ENCODE results near the gene CTAGE9.

DNA sequence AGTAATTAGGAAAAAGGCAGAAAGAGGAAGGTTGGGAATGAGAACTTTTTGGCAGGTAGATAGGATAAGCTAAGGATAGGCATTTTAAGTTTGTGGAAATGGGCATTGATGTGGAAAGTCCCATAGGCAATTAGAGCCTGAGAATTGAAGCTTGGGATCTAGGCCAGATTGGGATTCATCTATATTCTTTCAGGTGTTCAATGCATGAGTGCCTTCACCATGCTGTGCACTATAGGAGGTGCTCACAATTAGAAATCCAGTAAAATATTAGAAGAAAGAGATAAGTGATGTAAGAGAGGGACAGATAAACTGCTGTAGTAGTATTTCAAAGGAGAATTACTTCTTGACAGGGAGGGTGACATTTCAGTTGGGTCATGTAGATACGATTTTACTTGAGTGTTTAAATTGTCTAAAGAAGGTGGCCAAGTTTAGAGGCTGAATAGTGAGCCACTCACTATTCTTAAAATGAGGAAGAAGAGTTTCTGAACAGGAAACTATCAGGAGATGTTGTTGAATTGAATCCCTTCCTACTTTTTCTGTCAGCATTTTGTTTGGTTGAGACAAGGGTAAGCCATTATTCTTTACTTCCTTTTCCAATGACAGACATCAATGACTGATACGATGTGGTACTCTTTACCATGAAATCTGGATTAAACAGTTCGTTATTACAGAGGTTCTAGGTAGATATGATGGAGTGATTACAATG is 31.0 kb upstream of the CTAGE9 start:
- TF ChIP-seq, protein P1, sequence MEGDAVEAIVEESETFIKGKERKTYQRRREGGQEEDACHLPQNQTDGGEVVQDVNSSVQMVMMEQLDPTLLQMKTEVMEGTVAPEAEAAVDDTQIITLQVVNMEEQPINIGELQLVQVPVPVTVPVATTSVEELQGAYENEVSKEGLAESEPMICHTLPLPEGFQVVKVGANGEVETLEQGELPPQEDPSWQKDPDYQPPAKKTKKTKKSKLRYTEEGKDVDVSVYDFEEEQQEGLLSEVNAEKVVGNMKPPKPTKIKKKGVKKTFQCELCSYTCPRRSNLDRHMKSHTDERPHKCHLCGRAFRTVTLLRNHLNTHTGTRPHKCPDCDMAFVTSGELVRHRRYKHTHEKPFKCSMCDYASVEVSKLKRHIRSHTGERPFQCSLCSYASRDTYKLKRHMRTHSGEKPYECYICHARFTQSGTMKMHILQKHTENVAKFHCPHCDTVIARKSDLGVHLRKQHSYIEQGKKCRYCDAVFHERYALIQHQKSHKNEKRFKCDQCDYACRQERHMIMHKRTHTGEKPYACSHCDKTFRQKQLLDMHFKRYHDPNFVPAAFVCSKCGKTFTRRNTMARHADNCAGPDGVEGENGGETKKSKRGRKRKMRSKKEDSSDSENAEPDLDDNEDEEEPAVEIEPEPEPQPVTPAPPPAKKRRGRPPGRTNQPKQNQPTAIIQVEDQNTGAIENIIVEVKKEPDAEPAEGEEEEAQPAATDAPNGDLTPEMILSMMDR (IDR thresholded peaks at IDR 0.05) = no peak
- no peak for TF ChIP-seq POLR2A (IDR thresholded peaks at IDR 0.05)

Measured in thyroid gland (tissue), 4 donors.